Measurements from ENCODE around the gene ADGRG4. TPM values are rescaled to one million over a fixed set of nuclear protein-coding genes. Genes with fewer than 3 reads are reported as not detected.

Gene ADGRG4
- total RNA-seq, 4 donors from 2014 or later: 0.83 to 6.1 (median 3.6) TPM

GRCh38 chrX:136304493-136304892, 3.7 kb downstream of the ADGRG4 start:
- Histone ChIP-seq H3K4me1 (no peaks in the 10 kb centered on the region), H3K4me3 (no peak overlapping the region), H3K27ac (no peak overlapping the region), H3K36me3 (no peaks in the 10 kb centered on the region), H3K27me3 (no peaks in the 10 kb centered on the region), H3K9me3 (no peaks in the 10 kb centered on the region)
- DNase-seq: no peak
- TF ChIP-seq POLR2A (IDR thresholded peaks at IDR 0.05) (no peak), CTCF (IDR thresholded peaks at IDR 0.05) (no peak)

DNA sequence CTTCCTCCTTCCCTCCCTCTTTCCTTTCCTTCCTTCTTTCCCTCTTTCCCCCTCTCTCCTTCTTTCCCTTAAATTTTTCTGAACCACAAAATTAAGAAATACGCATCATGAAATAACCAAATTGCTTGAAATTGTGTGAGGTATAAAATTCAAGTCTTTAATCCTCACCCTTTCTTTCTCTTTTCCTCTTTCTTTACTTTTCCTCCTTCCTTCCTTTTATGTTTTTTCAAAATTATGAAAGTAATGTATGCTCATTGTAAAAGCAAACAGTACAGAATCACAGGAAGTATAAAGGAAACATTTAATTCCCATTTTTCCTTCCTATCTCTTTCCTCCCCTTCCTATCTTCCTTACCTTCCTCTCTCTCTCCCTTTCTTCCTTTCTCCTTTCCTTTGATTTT, 5.4 kb downstream of the ADGRG4 start:
- Histone ChIP-seq H3K9me3 (no peaks in the 10 kb centered on the region), H3K4me3 (no peak overlapping the region), H3K27ac (no peak overlapping the region), H3K4me1 (no peaks in the 10 kb centered on the region), H3K27me3 (no peaks in the 10 kb centered on the region), H3K36me3 (no peaks in the 10 kb centered on the region)
- TF ChIP-seq CTCF (IDR thresholded peaks at IDR 0.05) (no peak), POLR2A (IDR thresholded peaks at IDR 0.05) (no peak)
- no peak for DNase-seq

- DNase-seq: no peak
- H3K27ac ChIP-seq: no peak overlapping the region
- H3K9me3 ChIP-seq: no peaks in the 10 kb centered on the region
- no peak overlapping the region for H3K4me3 ChIP-seq
- TF ChIP-seq POLR2A (IDR thresholded peaks at IDR 0.05) (no peak), CTCF (IDR thresholded peaks at IDR 0.05) (no peak)
- no peaks in the 10 kb centered on the region for H3K27me3 ChIP-seq
- H3K4me1 ChIP-seq: no peaks in the 10 kb centered on the region
- no peaks in the 10 kb centered on the region for H3K36me3 ChIP-seq
Measured at GRCh38 chrX:136307471-136307870, 6.7 kb downstream of the ADGRG4 start.

GRCh38 chrX:136310411-136310810, 9.6 kb downstream of the ADGRG4 start:
- no peaks in the 10 kb centered on the region for H3K36me3 ChIP-seq
- TF ChIP-seq CTCF (IDR thresholded peaks at IDR 0.05): no peak
- TF ChIP-seq POLR2A (IDR thresholded peaks at IDR 0.05): no peak
- no peak overlapping the region for H3K27ac ChIP-seq
- DNase-seq: no peak
- H3K27me3 ChIP-seq: no peaks in the 10 kb centered on the region
- H3K4me3 ChIP-seq: no peak overlapping the region
- no peaks in the 10 kb centered on the region for H3K4me1 ChIP-seq
- no peaks in the 10 kb centered on the region for H3K9me3 ChIP-seq

- Histone ChIP-seq H3K4me1 (no peaks in the 10 kb centered on the region), H3K27me3 (no peaks in the 10 kb centered on the region), H3K36me3 (no peaks in the 10 kb centered on the region), H3K4me3 (no peak overlapping the region), H3K9me3 (no peaks in the 10 kb centered on the region), H3K27ac (no peak overlapping the region)
- TF ChIP-seq POLR2A (IDR thresholded peaks at IDR 0.05) (no peak), CTCF (IDR thresholded peaks at IDR 0.05) (no peak)
- DNase-seq: no peak
Measured at GRCh38 chrX:136318156-136318555, 17.4 kb downstream of the ADGRG4 start.
